Renal cortex interstitium (tissue), 15 donors: ENCODE measurements around the gene HTATIP2. TPM values are rescaled to one million over a fixed set of nuclear protein-coding genes. Genes with fewer than 3 reads are reported as not detected.
A peak's percentile ranks its signal among the peaks of the same experiment; 100 is the strongest.

Source experiments
- DNase-seq, 11 donors: peaks; one replicate each; pipeline ENCODE4 v3.0.0-alpha.2; 2013; ENCODE audit warnings: low read depth in 9 of 11, low spot score in 4 of 11; ENCODE audit errors: extremely low read depth in 1 of 11
- long read RNA-seq, 16 experiments: transcript quantifications; one replicate each; lab custom pipeline, GENCODE V29; 2026
- polyA plus RNA-seq, 3 donors: library from polyadenylated mRNA; unstranded; fragments of 120-200 nt; gene quantifications; one replicate each; pipeline ENCODE4 v1.2.1, GENCODE V29; 2013; ENCODE audit not compliant: insufficient read length in 3 of 3

Gene HTATIP2
- polyA plus RNA-seq, result 1 to 10 TPM; 3.0 to 4.0 (median 3.1) TPM
- long read RNA-seq, donor 1, partial matches to known transcripts, result 0 of 2 reads
- long read RNA-seq, donor 1, other reads (novel, unspliced or antisense), result 0 of 2 reads
- long read RNA-seq, donor 2, partial matches to known transcripts, result 0 of 1 reads
- long read RNA-seq, donor 2, other reads (novel, unspliced or antisense), result 0 of 1 reads
- long read RNA-seq, donor 3, partial matches to known transcripts, result 0 of 2 reads
- long read RNA-seq, donor 3, other reads (novel, unspliced or antisense), result 0 of 2 reads
- long read RNA-seq, donor 4, result 0 reads
- long read RNA-seq, donor 5, result 0 reads
- long read RNA-seq, donor 6, partial matches to known transcripts, result 0 of 2 reads
- long read RNA-seq, donor 6, other reads (novel, unspliced or antisense), result 0 of 2 reads
- long read RNA-seq, donor 7, partial matches to known transcripts, result 0 of 1 reads
- long read RNA-seq, donor 7, other reads (novel, unspliced or antisense), result 0 of 1 reads
- long read RNA-seq, donor 8, partial matches to known transcripts, result 0 of 3 reads
- long read RNA-seq, donor 8, other reads (novel, unspliced or antisense), result 0 of 3 reads
- long read RNA-seq, donor 9, partial matches to known transcripts, result 0 of 4 reads
- long read RNA-seq, donor 9, other reads (novel, unspliced or antisense), result 0 of 4 reads
- long read RNA-seq, donor 10, partial matches to known transcripts, result 0 of 3 reads
- long read RNA-seq, donor 10, other reads (novel, unspliced or antisense), result 0 of 3 reads
- long read RNA-seq, donor 11, partial matches to known transcripts, result 0 of 2 reads
- long read RNA-seq, donor 11, other reads (novel, unspliced or antisense), result 0 of 2 reads
- long read RNA-seq, donor 12, partial matches to known transcripts, result 0 of 2 reads
- long read RNA-seq, donor 12, other reads (novel, unspliced or antisense), result 0 of 2 reads
- long read RNA-seq, donor 13, result 0 reads
- long read RNA-seq, donor 14, partial matches to known transcripts, result 0 of 3 reads
- long read RNA-seq, donor 14, other reads (novel, unspliced or antisense), result 0 of 3 reads
- long read RNA-seq, donor 15, partial matches to known transcripts, result 0 of 1 reads
- long read RNA-seq, donor 15, other reads (novel, unspliced or antisense), result 0 of 1 reads
- long read RNA-seq, donor 16, partial matches to known transcripts, result 0 of 8 reads
- long read RNA-seq, donor 16, other reads (novel, unspliced or antisense), result 0 of 8 reads

- DNase-seq, result no peak
Observed at GRCh38 chr11:20363500-20364340, at the start of gene HTATIP2. Gene HTATIP2, plus strand, starts transcription at chr11:20363714. Its CDS starts 524 bp downstream, at chr11:20364238.

GRCh38 chr11:20315800-20316199 is 47.7 kb upstream of the HTATIP2 start:
- DNase-seq, result no peak

GRCh38 chr11:20321177-20321576 is 42.3 kb upstream of the HTATIP2 start:
- DNase-seq, result no peak

- no peak for DNase-seq
Observed at GRCh38 chr11:20327377-20327935, 36.1 kb upstream of the HTATIP2 start.

- no peak for DNase-seq
Observed at GRCh38 chr11:20336056-20336455, 27.5 kb upstream of the HTATIP2 start.

- DNase-seq, result peak in 9 of 11 donors; percentile 8 to 29 (median 18)
Observed at GRCh38 chr11:20337526-20338154, 25.9 kb upstream of the HTATIP2 start.

- no peak for DNase-seq
Observed at GRCh38 chr11:20342347-20343141, 21.0 kb upstream of the HTATIP2 start.

GRCh38 chr11:20351136-20351535 is 12.4 kb upstream of the HTATIP2 start:
- no peak for DNase-seq

- DNase-seq, result no peak
Observed at GRCh38 chr11:20351751-20352262, 11.7 kb upstream of the HTATIP2 start.

- DNase-seq, result peak in 2 of 11 donors; percentile 19 to 35
Observed at GRCh38 chr11:20353829-20354434, 9.6 kb upstream of the HTATIP2 start.

GRCh38 chr11:20355221-20356219 is 8.0 kb upstream of the HTATIP2 start:
- DNase-seq, result no peak

- DNase-seq, result no peak
Observed at GRCh38 chr11:20357150-20357549, 6.4 kb upstream of the HTATIP2 start.

- no peak for DNase-seq
Observed at GRCh38 chr11:20360650-20361049, 2.9 kb upstream of the HTATIP2 start.

GRCh38 chr11:20362481-20362880 is 1.0 kb upstream of the HTATIP2 start:
- no peak for DNase-seq

- no peak for DNase-seq
Observed at GRCh38 chr11:20363149-20363499, 390 bp upstream of the HTATIP2 start.
